Liver (tissue), 9 donors: ENCODE data around the gene FGF14. TPM values are rescaled to one million over a fixed set of nuclear protein-coding genes. Genes with fewer than 3 reads are reported as not detected.

Experiments
- DNase-seq: peaks from one replicate; pipeline ENCODE4 v3.0.0-alpha.2; 2017; ENCODE audit warnings: low spot score
- H3K27ac ChIP-seq, 2 donors: one replicate each; pipeline ENCODE4 v1.7.0; 2013; ENCODE audit warnings: inconsistent platforms in 2 of 2, low read length in 2 of 2, control low read depth in 1 of 2, low read depth in 1 of 2, mild to moderate bottlenecking in 1 of 2
- H3K27me3 ChIP-seq, 4 donors: one replicate each; pipeline versions ENCODE4 v1.6.1 to v1.7.0; 2013; ENCODE audit warnings: low read length in 3 of 4, inconsistent platforms in 1 of 4, mild to moderate bottlenecking in 1 of 4, moderate library complexity in 1 of 4; ENCODE audit not compliant: control insufficient read depth in 4 of 4, insufficient read depth in 4 of 4
- H3K36me3 ChIP-seq, 4 donors: one replicate each; pipeline versions ENCODE4 v1.6.1 to v1.7.0; 2013; ENCODE audit warnings: low read length in 3 of 4, mild to moderate bottlenecking in 3 of 4, low read depth in 1 of 4, moderate library complexity in 1 of 4; ENCODE audit not compliant: control insufficient read depth in 4 of 4, insufficient read depth in 3 of 4
- H3K4me1 ChIP-seq, 4 donors: one replicate each; pipeline versions ENCODE4 v1.6.1 to v1.7.0; 2013; ENCODE audit warnings: low read length in 3 of 4, mild to moderate bottlenecking in 3 of 4, moderate library complexity in 1 of 4; ENCODE audit not compliant: control insufficient read depth in 4 of 4, insufficient read depth in 4 of 4
- H3K4me3 ChIP-seq, 3 donors: one replicate each; pipeline versions ENCODE4 v1.6.1 to v1.7.0; 2013; ENCODE audit warnings: low read length in 3 of 3, control low read depth in 1 of 3, low read depth in 1 of 3, mild to moderate bottlenecking in 1 of 3
- H3K9ac ChIP-seq, 2 donors: one replicate each; pipeline ENCODE4 v1.7.0; 2013; ENCODE audit warnings: low read length in 2 of 2, mild to moderate bottlenecking in 2 of 2, moderate library complexity in 2 of 2, control low read depth in 1 of 2, low read depth in 1 of 2
- H3K9me3 ChIP-seq, 4 donors: one replicate each; pipeline versions ENCODE4 v1.6.1 to v1.7.0; 2013; ENCODE audit warnings: low read length in 3 of 4; ENCODE audit not compliant: control insufficient read depth in 4 of 4
- ATF3 ChIP-seq: IDR thresholded peaks from 2 replicates; pipeline ENCODE4 v1.6.1; 2016; ENCODE audit warnings: antibody characterized with exemption
- CTCF ChIP-seq: fragments of 150-350 bp; IDR thresholded peaks from 2 replicates; pipeline ENCODE4 v1.5.1; 2017; ENCODE audit warnings: improper control_type of control experiment, low read depth, low read length; ENCODE audit not compliant: missing input control
- EGR1 ChIP-seq, 2 donors: IDR thresholded peaks; 2 replicates each; pipeline ENCODE4 v1.6.1; 2016 to 2018; ENCODE audit warnings: antibody characterized with exemption in 2 of 2, low read depth in 2 of 2
- FOXA1 ChIP-seq: IDR thresholded peaks from 2 replicates; pipeline ENCODE4 v1.6.1; 2016; ENCODE audit warnings: antibody characterized with exemption
- FOXA2 ChIP-seq: IDR thresholded peaks from 2 replicates; pipeline ENCODE4 v1.6.1; 2016; ENCODE audit warnings: antibody characterized with exemption
- GABPA ChIP-seq, 2 donors: IDR thresholded peaks in 1 of 2; conservative IDR thresholded peaks in 1 of 2; 2 replicates each; pipeline ENCODE4 v1.6.1; 2016; ENCODE audit warnings: antibody characterized with exemption in 2 of 2, mild to moderate bottlenecking in 1 of 2, moderate library complexity in 1 of 2
- HNF4A ChIP-seq, 2 donors: conservative IDR thresholded peaks; 2 replicates each; pipeline ENCODE4 v1.6.1; 2016; ENCODE audit warnings: antibody characterized with exemption in 2 of 2, mild to moderate bottlenecking in 2 of 2
- HNF4G ChIP-seq: IDR thresholded peaks from 2 replicates; pipeline ENCODE4 v1.6.1; 2016; ENCODE audit warnings: antibody characterized with exemption
- JUND ChIP-seq, 2 donors: IDR thresholded peaks; 2 replicates each; pipeline ENCODE4 v1.6.1; 2016; ENCODE audit warnings: antibody characterized with exemption in 2 of 2
- NR2F2 ChIP-seq: IDR thresholded peaks from 2 replicates; pipeline ENCODE4 v1.6.1; 2016; ENCODE audit warnings: antibody characterized with exemption
- RAD21 ChIP-seq, 2 donors: IDR thresholded peaks; 2 replicates each; pipeline ENCODE4 v1.6.1; 2016; ENCODE audit warnings: antibody characterized with exemption in 2 of 2, mild to moderate bottlenecking in 2 of 2
- REST ChIP-seq: IDR thresholded peaks from 2 replicates; pipeline ENCODE4 v1.6.1; 2016; ENCODE audit warnings: antibody characterized with exemption, mild to moderate bottlenecking
- RXRA ChIP-seq, 2 donors: IDR thresholded peaks; 2 replicates each; pipeline ENCODE4 v1.6.1; 2017 to 2018; ENCODE audit warnings: antibody characterized with exemption in 2 of 2, mild to moderate bottlenecking in 1 of 2
- SP1 ChIP-seq: IDR thresholded peaks from 2 replicates; pipeline ENCODE4 v1.6.1; 2018; ENCODE audit warnings: antibody characterized with exemption, mild to moderate bottlenecking
- TAF1 ChIP-seq: conservative IDR thresholded peaks from 2 replicates; pipeline ENCODE4 v1.6.1; 2016; ENCODE audit warnings: antibody characterized with exemption, mild to moderate bottlenecking
- YY1 ChIP-seq: IDR thresholded peaks from 2 replicates; pipeline ENCODE4 v1.6.1; 2016; ENCODE audit warnings: antibody characterized with exemption, mild to moderate bottlenecking
- WGBS: extraction: QIAGEN DNeasy Blood & Tissue Kit; methylation state at CpG from one replicate; pipeline ENCODE4 v1.1.7; 2013; 5-methylcytosine and 5-hydroxymethylcytosine counted together
- polyA plus RNA-seq, 2 donors: library from polyadenylated mRNA; stranded (reverse) in 1 of 2; unstranded in 1 of 2; fragments of 200-250 nt in 1 of 2; fragments of >200 nt in 1 of 2; fragmentation: Nextera tagmentation in 1 of 2; extraction: Ambion mirVana in 1 of 2; gene quantifications; one replicate each; pipeline versions ENCODE4 v1.2.1 to v1.2.3, GENCODE V29; 2013 to 2015
- total RNA-seq, 2 donors: library from RNA; depleted of rRNA; stranded (reverse); fragments of >200 nt; gene quantifications; one replicate each; pipeline ENCODE4 v1.2.3, GENCODE V29; 2014
- TF ChIP-seq, protein P1 (sequence below): IDR thresholded peaks from 2 replicates; pipeline ENCODE4 v1.6.1; 2016; ENCODE audit warnings: antibody characterized with exemption
- TF ChIP-seq, protein P2 (sequence below): IDR thresholded peaks from 2 replicates; pipeline ENCODE4 v1.6.1; 2016; ENCODE audit warnings: antibody characterized with exemption
- donor health status: healthy.
- donor health status: healthy.
- donor health status: healthy.
- donor health status: healthy.
- donor health status: healthy.

FGF14 gene
- total and polyA plus RNA-seq, 4 donors, result 0.05 to 3.3 (median 1.0) TPM

DNA sequence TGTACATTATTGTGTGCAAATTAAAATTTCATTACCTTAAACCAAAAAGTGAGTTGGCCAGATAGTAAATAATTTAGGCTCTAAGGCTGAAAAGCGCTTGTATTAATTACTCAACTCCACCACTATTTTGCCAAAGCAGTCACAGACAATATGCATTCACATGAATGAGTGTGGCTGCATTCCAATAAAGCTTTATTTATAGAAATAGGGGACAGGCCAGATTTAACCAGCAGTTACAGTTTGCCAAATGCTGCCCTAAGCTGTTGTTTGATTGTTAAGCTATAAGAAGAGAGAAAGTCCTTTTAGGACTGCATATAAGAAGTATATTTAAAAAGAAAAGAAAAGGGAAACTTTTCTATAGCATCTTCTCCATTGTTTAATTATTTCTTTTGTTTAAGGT, 606.8 kb downstream of the FGF14 start:
- Histone ChIP-seq H3K9ac (no peak overlapping the region), H3K27ac (no peak overlapping the region), H3K4me1 (no peaks in the 10 kb centered on the region), H3K9me3 (no peaks in the 10 kb centered on the region), H3K27me3 (peaks cover 0 to 4% (median 0%) of the 10 kb centered on the region in 4 donors), H3K36me3 (no peaks in the 10 kb centered on the region), H3K4me3 (no peak overlapping the region)
- TF ChIP-seq HNF4A (conservative IDR thresholded peaks at IDR 0.05) (no peak), TAF1 (no peak), SP1 (no peak), FOXA2 (no peak), YY1 (no peak), CTCF (no peak), RAD21 (IDR thresholded peaks at IDR 0.05) (no peak), HNF4G (no peak), RXRA (IDR thresholded peaks at IDR 0.05) (no peak), FOXA1 (no peak), NR2F2 (no peak), REST (no peak), EGR1 (IDR thresholded peaks at IDR 0.05; ENCODE audit: low read depth in 2 of 2) (no peak), ATF3 (no peak), GABPA (IDR thresholded peaks at IDR 0.05 in 1 of 2, conservative IDR thresholded peaks at IDR 0.05 in 1 of 2) (no peak), JUND (IDR thresholded peaks at IDR 0.05) (no peak)
- TF ChIP-seq, protein P1, sequence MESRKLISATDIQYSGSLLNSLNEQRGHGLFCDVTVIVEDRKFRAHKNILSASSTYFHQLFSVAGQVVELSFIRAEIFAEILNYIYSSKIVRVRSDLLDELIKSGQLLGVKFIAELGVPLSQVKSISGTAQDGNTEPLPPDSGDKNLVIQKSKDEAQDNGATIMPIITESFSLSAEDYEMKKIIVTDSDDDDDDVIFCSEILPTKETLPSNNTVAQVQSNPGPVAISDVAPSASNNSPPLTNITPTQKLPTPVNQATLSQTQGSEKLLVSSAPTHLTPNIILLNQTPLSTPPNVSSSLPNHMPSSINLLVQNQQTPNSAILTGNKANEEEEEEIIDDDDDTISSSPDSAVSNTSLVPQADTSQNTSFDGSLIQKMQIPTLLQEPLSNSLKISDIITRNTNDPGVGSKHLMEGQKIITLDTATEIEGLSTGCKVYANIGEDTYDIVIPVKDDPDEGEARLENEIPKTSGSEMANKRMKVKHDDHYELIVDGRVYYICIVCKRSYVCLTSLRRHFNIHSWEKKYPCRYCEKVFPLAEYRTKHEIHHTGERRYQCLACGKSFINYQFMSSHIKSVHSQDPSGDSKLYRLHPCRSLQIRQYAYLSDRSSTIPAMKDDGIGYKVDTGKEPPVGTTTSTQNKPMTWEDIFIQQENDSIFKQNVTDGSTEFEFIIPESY, result no peak
- TF ChIP-seq, protein P2, sequence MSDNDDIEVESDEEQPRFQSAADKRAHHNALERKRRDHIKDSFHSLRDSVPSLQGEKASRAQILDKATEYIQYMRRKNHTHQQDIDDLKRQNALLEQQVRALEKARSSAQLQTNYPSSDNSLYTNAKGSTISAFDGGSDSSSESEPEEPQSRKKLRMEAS, result no peak
- no peak for DNase-seq
- 85% methylated on average over 1 of the region's 1 CpG for WGBS
